Left cardiac atrium (tissue), 4 donors: ENCODE data around the gene COL12A1. TPM values are rescaled to one million over a fixed set of nuclear protein-coding genes. Genes with fewer than 3 reads are reported as not detected.

Experiments
- ATAC-seq, 2 donors: fragments of 200-7000 bp; cut with Tn5 transposase; one replicate each; pipeline ENCODE4 v1.9.1; 2020; ENCODE audit warnings: mild to moderate bottlenecking in 2 of 2, moderate library complexity in 2 of 2
- DNase-seq: peaks from one replicate; pipeline ENCODE4 v3.0.0-alpha.2; 2020
- intact Hi-C, 2 donors: fragments of 100-400 bp; cut with DNase I; formaldehyde crosslinking; loops; one replicate each; pipeline versions ENCODE4 v1.14.1 to v1.15.1; 2022 to 2023
- total RNA-seq, 2 donors: library from RNA; stranded (reverse); fragmentation: NEBNext Ultra II Directional; extraction: Animal tissue kit (Norgen Biotek cat#: 25700); gene quantifications; one replicate each; pipeline ENCODE4 v1.2.1, GENCODE V29; 2021
- donor health status: DM: no; HTN: yes; CAD: no.
- donor health status: DM: no; HTN: yes; CAD: no; lungs with severe emphysema.
- donor health status: DM: yes; HTN: yes; CAD: no.
- donor health status: Dilated cardiomyopathy.

The COL12A1 gene
- total RNA-seq, 2 donors from 2014 or later, result 23.2 to 33.6 TPM

- intact Hi-C loops, result no loop called here
- DNase-seq (no peak), ATAC-seq (no peak)
Measured at GRCh38 chr6:75115481-75115880, 90.4 kb downstream of the COL12A1 start.

- DNase-seq, result no peak
- intact Hi-C loops, result no loop called here
- ATAC-seq, result no peak
Measured at GRCh38 chr6:75114806-75115205, 91.0 kb downstream of the COL12A1 start.

GRCh38 chr6:75114195-75114594 is 91.7 kb downstream of the COL12A1 start:
- no peak for ATAC-seq
- no peak for DNase-seq
- intact Hi-C loops, result no loop called here

GRCh38 chr6:75113446-75113845 is 92.4 kb downstream of the COL12A1 start:
- ATAC-seq (no peak), DNase-seq (no peak)
- intact Hi-C loops, result no loop called here

GRCh38 chr6:75109765-75110164 is 96.1 kb downstream of the COL12A1 start:
- DNase-seq (no peak), ATAC-seq (no peak)
- intact Hi-C loops, result no loop called here

GRCh38 chr6:75109022-75109421 is 96.8 kb downstream of the COL12A1 start:
- intact Hi-C loops, result no loop called here
- ATAC-seq (no peak), DNase-seq (no peak)

GRCh38 chr6:75108333-75108974 is 97.4 kb downstream of the COL12A1 start:
- ATAC-seq (no peak), DNase-seq (no peak)
- intact Hi-C loops, result no loop called here

GRCh38 chr6:75107913-75108312 is 97.9 kb downstream of the COL12A1 start:
- DNase-seq (no peak), ATAC-seq (no peak)
- intact Hi-C loops, result no loop called here

- ATAC-seq (no peak), DNase-seq (no peak)
- intact Hi-C loops, result no loop called here
Measured at GRCh38 chr6:75106426-75106825, 99.4 kb downstream of the COL12A1 start.

GRCh38 chr6:75103431-75103830 is 102.4 kb downstream of the COL12A1 start:
- ATAC-seq (no peak), DNase-seq (no peak)
- intact Hi-C loops, result no loop called here

- ATAC-seq (no peak), DNase-seq (no peak)
- intact Hi-C loops, result no loop called here
Measured at GRCh38 chr6:75102301-75102700, 103.6 kb downstream of the COL12A1 start.

- intact Hi-C loops, result no loop called here
- DNase-seq (no peak), ATAC-seq (no peak)
Measured at GRCh38 chr6:75101896-75102295, 104.0 kb downstream of the COL12A1 start.

GRCh38 chr6:75098709-75099108 is 107.1 kb downstream of the COL12A1 start:
- DNase-seq (peak; percentile 58), ATAC-seq (peak; percentile 97 to 99)
- intact Hi-C loops, result loop anchor here in 1 of 2 donors (10.0 kb wide), 1 partner anchor 106 kb away; the partner anchor contains the start of gene COL12A1

- DNase-seq (no peak), ATAC-seq (no peak)
- intact Hi-C loops, result loop anchor here in 1 of 2 donors (10.0 kb wide), 1 partner anchor 108 kb away; the partner anchor contains the start of gene COL12A1
Measured at GRCh38 chr6:75096966-75097365, 108.9 kb downstream of the COL12A1 start.

- no peak for DNase-seq
- peak; percentile 72 to 84 for ATAC-seq
- intact Hi-C loops, result loop anchor here in 1 of 2 donors (10.0 kb wide), 1 partner anchor 110 kb away; the partner anchor contains the start of gene COL12A1
Measured at GRCh38 chr6:75094614-75095200, 111.1 kb downstream of the COL12A1 start.

GRCh38 chr6:75091467-75092190 is 114.2 kb downstream of the COL12A1 start:
- intact Hi-C loops, result loop anchor here in 1 of 2 donors (10.0 kb wide), 1 partner anchor 113 kb away; the partner anchor contains the start of gene COL12A1
- ATAC-seq (no peak), DNase-seq (no peak)

- no peak for ATAC-seq
- intact Hi-C loops, result loop anchor here in 1 of 2 donors (10.0 kb wide), 1 partner anchor 114 kb away; the partner anchor contains the start of gene COL12A1
Measured at GRCh38 chr6:75090576-75090975, 115.3 kb downstream of the COL12A1 start.

GRCh38 chr6:75089921-75090320 is 115.9 kb downstream of the COL12A1 start:
- no peak for ATAC-seq
- DNase-seq, result no peak
- intact Hi-C loops, result loop anchor here in 1 of 2 donors (10.0 kb wide), 1 partner anchor 115 kb away; the partner anchor contains the start of gene COL12A1

More at GRCh38 chr6:75090576-75090975, 115.3 kb downstream of the COL12A1 start:
- DNase-seq, result no peak

- intact Hi-C loops, result no loop called here
- ATAC-seq (no peak), DNase-seq (no peak)
Measured at GRCh38 chr6:75089151-75089897, 116.5 kb downstream of the COL12A1 start.
